G401.6 (cell line): ENCODE measurements around the gene MYL11.

Experiments used
- FAIRE-seq: peaks from 2 replicates; lab custom pipeline; 2012; peaks lifted over from hg19 to GRCh38; lab: Jason Lieb, UNC

MYL11 gene

GRCh38 chr16:30397056-30397455, 22.5 kb downstream of the MYL11 start:
- FAIRE-seq = no peak

GRCh38 chr16:30397776-30398660, 23.4 kb downstream of the MYL11 start:
- no peak for FAIRE-seq

DNA sequence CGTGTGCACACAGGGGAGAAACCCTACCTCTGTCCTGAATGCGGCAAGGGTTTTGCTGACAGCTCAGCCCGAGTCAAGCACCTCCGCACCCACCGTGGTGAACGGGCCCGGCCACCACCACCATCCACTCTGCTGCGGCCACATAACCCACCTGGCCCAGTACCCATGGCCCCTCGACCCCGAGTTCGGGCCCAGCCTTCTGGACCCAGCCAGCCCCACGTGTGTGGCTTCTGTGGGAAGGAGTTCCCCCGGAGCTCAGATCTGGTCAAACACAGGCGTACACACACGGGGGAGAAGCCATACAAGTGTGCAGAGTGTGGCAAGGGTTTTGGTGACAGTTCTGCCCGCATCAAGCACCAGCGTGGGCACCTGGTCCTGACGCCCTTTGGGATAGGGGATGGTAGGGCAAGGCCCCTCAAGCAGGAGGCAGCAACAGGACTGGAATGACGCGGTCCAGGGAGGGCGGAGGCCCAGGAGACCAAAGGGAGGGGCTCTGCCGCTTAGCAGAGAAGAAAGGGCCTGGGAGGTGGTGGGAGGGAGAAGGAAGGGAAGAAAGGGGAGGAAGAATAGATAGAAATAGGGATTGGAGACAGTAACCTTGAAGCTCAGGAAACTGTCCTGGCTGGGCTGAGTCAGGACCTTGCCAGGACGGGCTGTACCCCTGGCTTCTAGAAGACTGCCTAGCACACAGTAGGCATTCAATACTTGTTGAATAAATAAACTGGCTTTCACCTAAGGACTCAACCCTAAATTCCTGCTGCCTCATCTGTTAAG, 24.2 kb downstream of the MYL11 start:
- FAIRE-seq = no peak

GRCh38 chr16:30399435-30400186, 25.0 kb downstream of the MYL11 start:
- no peak for FAIRE-seq

GRCh38 chr16:30401768-30402425, 27.3 kb downstream of the MYL11 start:
- FAIRE-seq = no peak

DNA sequence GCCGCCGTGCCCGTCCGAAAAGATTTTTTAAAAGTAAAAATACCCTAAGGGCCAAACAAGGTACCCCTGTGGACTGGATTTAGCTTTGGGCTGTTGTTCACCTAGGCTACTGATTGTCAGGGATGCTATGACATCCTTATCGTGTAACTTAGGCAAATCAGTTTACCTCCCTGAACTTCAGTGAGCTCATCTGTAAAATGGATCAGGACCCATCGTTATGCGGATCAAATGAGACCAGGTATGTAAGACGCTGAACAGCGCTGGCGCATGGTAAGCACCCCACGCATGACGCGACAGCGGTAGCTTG, 32.1 kb downstream of the MYL11 start:
- no peak for FAIRE-seq

DNA sequence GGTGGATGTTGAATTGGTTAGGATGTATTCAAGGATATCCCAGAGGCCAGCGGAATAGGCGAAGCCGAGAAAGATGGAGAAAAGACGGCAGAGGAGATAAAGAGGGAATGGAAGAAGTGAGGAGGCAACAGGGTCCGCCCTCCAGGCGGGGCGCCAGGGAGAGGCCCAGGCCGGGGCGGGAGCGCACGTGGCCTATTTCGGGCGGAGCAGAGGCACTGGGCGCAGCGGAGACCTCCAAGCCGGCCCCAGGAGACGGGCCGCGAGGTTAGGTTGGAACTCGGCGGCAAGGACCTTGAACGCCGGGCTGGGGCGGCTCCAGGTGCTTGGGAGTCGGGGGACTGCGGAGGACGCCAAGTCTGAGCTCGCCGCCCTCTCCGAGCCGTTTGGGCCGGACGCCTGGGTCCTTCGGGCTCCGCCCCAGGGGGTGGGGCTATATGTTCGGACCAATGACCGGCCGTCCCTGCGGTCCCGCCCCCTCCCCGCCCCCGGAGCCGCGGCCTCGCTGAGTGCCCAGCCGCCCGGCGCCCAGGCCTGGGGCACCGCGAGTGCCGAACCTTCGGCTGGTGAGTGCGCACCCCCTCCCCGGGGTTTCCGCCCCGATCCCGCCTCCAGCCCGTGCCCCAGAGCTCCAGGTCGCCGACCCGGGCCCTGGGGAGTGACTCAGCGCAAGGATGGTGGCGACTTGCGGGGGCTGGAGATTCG, 32.7 kb downstream of the MYL11 start, which contains the start of gene ZNF771:
ZNF771 (plus strand) TSS at position 505 of the 702 bp plus-strand sequence. CDS start 448 bp downstream, outside the sequence.
- FAIRE-seq = no peak

DNA sequence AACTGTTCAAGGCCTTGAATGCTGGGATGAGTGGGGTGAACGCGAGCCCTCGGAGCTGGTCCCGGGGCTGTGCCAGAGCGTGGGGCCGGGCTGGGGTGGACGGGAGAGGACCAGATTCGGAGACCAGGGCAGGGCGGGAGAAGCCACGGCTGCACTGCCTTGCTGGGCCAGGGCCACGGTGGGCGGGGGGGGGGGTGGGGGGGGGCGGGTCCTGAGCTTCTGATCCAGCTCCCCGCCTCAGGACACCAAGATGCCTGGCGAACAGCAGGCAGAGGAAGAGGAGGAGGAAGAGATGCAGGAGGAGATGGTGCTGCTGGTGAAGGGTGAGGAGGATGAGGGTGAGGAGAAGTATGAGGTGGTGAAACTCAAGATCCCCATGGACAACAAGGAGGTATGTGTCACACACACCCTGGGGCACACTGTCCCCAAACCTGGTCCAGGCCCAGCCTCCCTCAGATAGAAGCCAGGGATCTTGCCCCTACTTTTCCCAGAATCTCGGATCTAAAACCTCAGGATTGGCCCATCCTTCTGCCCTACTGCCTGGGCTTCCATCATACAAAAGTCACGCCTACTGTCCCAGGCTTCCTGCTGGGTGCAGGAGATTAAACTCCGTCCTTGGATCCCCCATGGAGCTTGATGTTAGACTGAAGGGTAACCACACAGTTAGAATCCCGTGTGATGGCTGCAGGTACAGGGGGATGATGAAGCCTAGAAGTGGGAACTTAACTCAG, 33.4 kb downstream of the MYL11 start:
- no peak for FAIRE-seq

DNA sequence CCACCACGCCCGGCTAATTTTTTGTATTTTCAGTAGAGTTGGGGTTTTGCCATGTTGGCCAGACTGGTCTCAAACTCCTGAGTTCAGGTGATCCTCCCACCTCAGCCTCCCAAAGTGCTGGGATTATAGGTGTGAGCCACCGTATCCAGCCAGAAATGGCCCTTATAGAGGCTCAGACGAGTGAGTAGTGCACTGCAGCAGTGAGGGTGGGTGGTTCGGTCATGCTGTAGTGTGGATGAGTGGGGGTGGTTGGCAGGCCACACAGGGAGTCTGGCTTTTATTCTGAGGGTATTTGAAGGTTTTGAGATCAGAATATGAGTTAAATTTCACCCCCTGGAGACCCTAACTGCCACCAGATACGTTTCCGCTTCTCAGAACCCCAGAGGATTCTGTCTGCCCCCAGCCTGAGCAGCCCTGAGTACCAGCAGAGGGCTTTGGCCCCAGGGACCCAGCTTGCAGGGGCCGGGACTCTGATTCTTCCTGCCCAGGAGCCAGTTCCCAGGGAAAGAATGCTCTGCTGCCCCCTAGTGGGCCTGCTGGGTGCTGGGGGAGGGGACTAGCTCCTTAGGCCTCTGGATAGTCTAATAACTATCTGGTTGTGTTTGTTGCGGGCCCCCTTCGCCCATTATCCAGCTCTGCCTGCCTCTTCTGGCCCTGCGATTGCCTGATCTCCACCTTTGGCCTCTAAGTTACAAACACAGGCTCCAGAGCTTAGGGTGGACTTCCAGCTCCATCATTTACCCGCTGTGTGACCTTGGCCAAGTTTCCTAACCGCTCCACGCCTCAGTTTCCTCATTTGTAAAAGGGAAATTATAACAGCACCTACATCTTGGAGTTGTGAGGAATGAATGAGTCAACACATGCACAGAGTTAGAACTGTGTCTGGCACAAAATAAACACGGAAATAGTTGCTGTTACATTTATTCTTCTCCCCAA, 34.8 kb downstream of the MYL11 start:
- FAIRE-seq = no peak

DNA sequence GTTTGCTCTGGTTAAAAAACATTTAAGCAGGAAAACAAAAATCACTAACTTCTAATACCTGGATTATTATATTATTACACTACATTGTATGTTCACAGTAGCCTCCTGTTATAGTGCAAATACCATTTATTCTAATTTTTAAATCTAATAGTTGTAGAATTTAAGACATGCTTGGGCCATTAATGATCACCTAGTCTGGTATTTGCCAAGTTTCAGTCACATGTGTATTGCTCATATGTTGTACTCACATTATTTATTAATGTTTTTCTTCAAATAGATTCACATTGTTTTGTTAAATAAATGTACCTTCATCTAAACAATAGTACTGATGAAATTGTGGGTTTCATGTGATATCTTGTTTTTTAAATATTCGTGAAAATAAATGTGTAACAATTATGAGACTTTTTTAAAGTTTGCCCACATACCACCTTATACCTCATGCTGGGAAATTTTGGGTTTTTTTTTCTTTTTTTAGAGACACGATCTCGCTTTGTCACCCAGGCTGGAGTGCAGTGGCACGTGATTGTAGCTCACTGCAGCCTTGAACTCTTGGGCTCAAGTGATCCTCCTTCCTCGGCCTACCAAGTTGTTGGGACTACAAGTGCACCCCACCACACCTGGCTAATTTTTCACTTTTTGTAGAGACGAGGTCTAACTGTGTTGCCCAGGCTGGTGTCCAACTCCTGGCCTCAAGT, 38.7 kb downstream of the MYL11 start:
- FAIRE-seq = no peak

GRCh38 chr16:30414159-30414558, 39.6 kb downstream of the MYL11 start:
- FAIRE-seq = no peak

DNA sequence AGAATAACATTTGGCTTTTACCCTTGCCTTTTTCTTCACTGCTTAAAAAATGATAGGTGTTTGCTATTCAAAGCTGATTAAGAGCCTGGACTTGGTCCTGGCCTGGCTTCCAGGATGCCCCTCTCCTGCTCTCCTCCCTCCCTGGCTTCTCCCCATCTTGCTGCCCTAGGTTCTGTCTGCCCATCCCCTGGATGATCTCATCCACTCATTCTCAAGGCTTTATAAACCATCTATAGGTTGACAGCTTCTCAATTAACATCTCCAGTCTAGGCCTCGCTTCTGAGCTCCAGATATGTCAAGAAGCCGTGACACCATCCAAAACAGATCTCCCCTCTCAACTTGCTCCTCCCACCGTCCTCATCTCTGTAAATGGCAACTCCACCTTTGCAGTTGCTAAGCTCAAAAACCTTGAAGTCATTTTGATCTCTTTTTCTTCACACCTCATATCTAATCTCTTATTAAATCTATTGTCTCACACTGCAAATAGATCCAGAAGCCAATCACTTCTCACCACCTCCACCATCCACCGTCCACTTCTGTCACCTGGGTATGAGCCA, 41.5 kb downstream of the MYL11 start:
- no peak for FAIRE-seq

GRCh38 chr16:30416624-30417528, 42.3 kb downstream of the MYL11 start:
- no peak for FAIRE-seq

GRCh38 chr16:30417529-30418349, 43.1 kb downstream of the MYL11 start:
- FAIRE-seq = no peak

GRCh38 chr16:30418350-30419181, 44.0 kb downstream of the MYL11 start:
- FAIRE-seq = no peak

GRCh38 chr16:30421010-30421409, 46.4 kb downstream of the MYL11 start:
- no peak for FAIRE-seq
